ENCODE results near the gene HS6ST1.

The HS6ST1 gene

GRCh38 chr2:128347701-128348539, 29.3 kb upstream of the HS6ST1 start:
- FAIRE-seq = no peak

GRCh38 chr2:128347171-128347558, 28.5 kb upstream of the HS6ST1 start:
- FAIRE-seq = no peak

- FAIRE-seq = no peak
These were observed 27.9 kb upstream of the HS6ST1 start for GRCh38 chr2:128346291-128347170.

- no peak for FAIRE-seq
These were observed 26.9 kb upstream of the HS6ST1 start for GRCh38 chr2:128345436-128346165.

GRCh38 chr2:128344101-128344500, 25.4 kb upstream of the HS6ST1 start:
- FAIRE-seq = no peak

- FAIRE-seq = no peak
These were observed 24.8 kb upstream of the HS6ST1 start for GRCh38 chr2:128343459-128343858.

- no peak for FAIRE-seq
These were observed 23.9 kb upstream of the HS6ST1 start for GRCh38 chr2:128342550-128342949.

GRCh38 chr2:128341621-128342020, 23.0 kb upstream of the HS6ST1 start:
- FAIRE-seq = no peak

- FAIRE-seq = no peak
These were observed 13.5 kb upstream of the HS6ST1 start for GRCh38 chr2:128332091-128332634.

GRCh38 chr2:128330583-128330982, 11.9 kb upstream of the HS6ST1 start:
- FAIRE-seq = no peak

- FAIRE-seq = no peak
These were observed 10.9 kb upstream of the HS6ST1 start for GRCh38 chr2:128329607-128330006.

GRCh38 chr2:128327180-128327964, 8.7 kb upstream of the HS6ST1 start:
- no peak for FAIRE-seq

GRCh38 chr2:128326346-128326745, 7.7 kb upstream of the HS6ST1 start:
- no peak for FAIRE-seq

- no peak for FAIRE-seq
These were observed 7.0 kb upstream of the HS6ST1 start for GRCh38 chr2:128325611-128326181.

- no peak for FAIRE-seq
These were observed 6.3 kb upstream of the HS6ST1 start for GRCh38 chr2:128324897-128325410.

- FAIRE-seq = no peak
These were observed 5.6 kb upstream of the HS6ST1 start for GRCh38 chr2:128324008-128324896.

GRCh38 chr2:128323555-128323931, 4.9 kb upstream of the HS6ST1 start:
- FAIRE-seq = no peak

GRCh38 chr2:128322715-128323554, 4.3 kb upstream of the HS6ST1 start:
- FAIRE-seq = no peak

Data from islet of Langerhans (tissue), 1 donor.